Measurements from ENCODE around the gene MMP10.

MMP10 gene

GRCh38 chr11:102780491-102780918 lies at the start of gene MMP10:
Gene MMP10, minus strand, starts transcription at chr11:102780628. Its CDS starts 37 bp downstream, at chr11:102780591.
- Mint-ChIP-seq H3K4me3 (no peak within 1 kb of the TSS), H3K9me3 (no peaks in the 10 kb centered on the region), H3K27ac (no peak within 1 kb of the TSS), H3K27me3 (peaks cover 14% of the 10 kb centered on the region), H3K36me3 (ENCODE audit: low read depth) (no peaks in the 10 kb centered on the region), H3K4me1 (ENCODE audit: low read depth) (no peaks in the 10 kb centered on the region)
- no peak for DNase-seq

GRCh38 chr11:102829316-102830000 lies 49.0 kb upstream of the MMP10 start:
- Mint-ChIP-seq H3K27ac (no peak overlapping the region), H3K36me3 (ENCODE audit: low read depth) (no peaks in the 10 kb centered on the region), H3K4me1 (ENCODE audit: low read depth) (no peaks in the 10 kb centered on the region), H3K27me3 (peaks cover 35% of the 10 kb centered on the region), H3K9me3 (no peaks in the 10 kb centered on the region), H3K4me3 (no peak overlapping the region)
- no peak for DNase-seq

GRCh38 chr11:102824556-102824955 lies 44.1 kb upstream of the MMP10 start:
- Mint-ChIP-seq H3K4me1 (ENCODE audit: low read depth) (no peaks in the 10 kb centered on the region), H3K36me3 (ENCODE audit: low read depth) (no peaks in the 10 kb centered on the region), H3K27ac (no peak overlapping the region), H3K4me3 (no peak overlapping the region), H3K27me3 (peaks cover 15% of the 10 kb centered on the region), H3K9me3 (no peaks in the 10 kb centered on the region)
- DNase-seq, result no peak

DNA sequence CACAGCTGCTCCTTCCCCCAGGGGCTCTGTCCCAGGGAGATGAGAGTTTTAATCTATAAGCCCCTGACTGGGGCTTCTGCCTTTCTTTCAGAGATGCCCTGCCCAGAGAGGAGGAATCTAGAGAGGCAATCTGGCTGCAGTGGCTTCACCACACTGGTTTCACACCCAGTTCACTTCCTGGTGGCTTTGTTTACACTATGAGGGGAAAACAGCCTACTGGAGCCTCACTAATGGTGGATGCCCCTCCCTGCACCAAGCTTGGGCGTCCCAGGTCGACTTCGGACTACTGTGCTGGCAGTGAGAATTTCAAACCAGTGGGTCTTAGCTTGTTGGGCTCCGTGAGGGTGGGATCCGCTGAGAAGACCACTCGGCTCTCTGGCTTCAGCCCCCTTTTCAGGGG lies 39.1 kb upstream of the MMP10 start:
- Mint-ChIP-seq H3K27ac (no peak overlapping the region), H3K4me1 (ENCODE audit: low read depth) (no peaks in the 10 kb centered on the region), H3K27me3 (no peaks in the 10 kb centered on the region), H3K4me3 (no peak overlapping the region), H3K36me3 (ENCODE audit: low read depth) (no peaks in the 10 kb centered on the region), H3K9me3 (peaks cover 14% of the 10 kb centered on the region)
- no peak for DNase-seq

DNA sequence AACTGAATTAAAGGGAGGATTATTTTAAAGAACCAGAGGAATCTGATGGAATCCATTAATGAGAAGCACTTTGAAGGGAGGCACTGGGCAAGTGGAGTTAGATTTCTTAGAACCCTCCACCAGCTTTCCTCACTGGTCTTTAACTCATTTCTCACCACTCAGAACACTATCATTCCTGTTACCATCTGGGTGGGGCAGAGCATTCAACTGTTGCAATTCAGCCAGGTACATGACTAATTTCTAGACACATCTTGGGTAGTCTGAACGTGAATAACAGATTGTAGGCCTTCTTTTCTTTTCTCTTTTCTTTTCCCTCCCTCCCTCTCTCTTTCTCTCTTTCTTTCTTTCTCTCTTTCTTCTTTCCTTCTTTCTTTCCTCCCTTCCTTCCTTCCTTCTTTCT lies 33.1 kb upstream of the MMP10 start:
- Mint-ChIP-seq H3K27me3 (peaks cover 7% of the 10 kb centered on the region), H3K36me3 (ENCODE audit: low read depth) (no peaks in the 10 kb centered on the region), H3K4me1 (ENCODE audit: low read depth) (no peaks in the 10 kb centered on the region), H3K4me3 (no peak overlapping the region), H3K9me3 (peaks cover 14% of the 10 kb centered on the region), H3K27ac (no peak overlapping the region)
- DNase-seq, result no peak

DNA sequence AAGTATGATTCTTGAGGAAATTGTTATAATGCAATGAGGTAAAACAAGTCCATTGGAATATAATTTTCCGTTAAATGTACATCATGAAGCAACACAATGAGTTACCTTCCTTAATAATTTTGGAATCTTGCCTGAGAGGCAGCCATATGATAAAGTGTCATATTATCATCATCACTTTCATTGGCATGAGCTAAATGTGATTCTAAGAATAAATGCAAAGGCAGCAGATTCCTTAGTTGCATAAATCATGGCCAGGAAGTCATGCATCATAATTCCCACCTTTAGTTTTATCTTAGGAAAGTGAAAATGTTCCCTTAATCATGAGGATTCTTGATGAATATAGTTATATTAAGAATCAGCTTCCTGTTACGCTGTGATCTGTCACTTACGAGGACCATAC lies 31.8 kb upstream of the MMP10 start:
- Mint-ChIP-seq H3K27me3 (peaks cover 12% of the 10 kb centered on the region), H3K4me3 (no peak overlapping the region), H3K9me3 (peaks cover 9% of the 10 kb centered on the region), H3K36me3 (ENCODE audit: low read depth) (no peaks in the 10 kb centered on the region), H3K27ac (no peak overlapping the region), H3K4me1 (ENCODE audit: low read depth) (no peaks in the 10 kb centered on the region)
- DNase-seq, result no peak

DNA sequence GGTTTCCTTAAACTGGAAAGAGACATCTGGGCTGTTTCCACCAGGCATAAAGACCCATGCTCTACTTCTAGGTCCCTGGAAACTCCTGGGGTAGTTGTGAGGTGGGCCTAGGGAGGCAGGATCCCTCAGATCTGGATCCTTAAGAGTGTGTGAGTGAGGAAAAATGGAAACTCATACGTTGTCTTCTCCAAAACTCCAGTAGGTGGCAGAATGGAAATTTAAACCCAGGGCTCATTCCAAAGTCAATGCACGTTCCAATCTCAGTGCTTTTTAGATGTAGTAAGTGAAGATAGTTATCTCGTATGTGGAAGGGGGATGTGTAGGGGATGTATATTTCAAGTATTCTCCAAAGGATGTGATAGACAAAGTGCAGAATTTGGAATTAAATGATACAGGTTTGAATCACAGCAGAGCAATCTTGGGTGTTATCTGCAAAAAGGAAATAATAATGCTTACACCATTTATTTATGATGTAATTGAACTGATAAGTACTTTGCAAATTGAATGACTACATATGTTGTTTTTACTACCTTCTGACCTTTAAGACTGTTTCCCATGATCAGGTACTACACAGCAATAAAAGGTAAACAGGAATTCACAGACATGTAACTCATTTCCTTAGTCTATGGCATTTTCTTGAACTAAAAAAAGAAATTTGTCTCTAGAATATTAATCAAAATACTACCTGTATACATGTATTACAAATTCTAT lies 30.7 kb upstream of the MMP10 start:
- H3K4me1 Mint-ChIP-seq (ENCODE audit: low read depth), result no peaks in the 10 kb centered on the region
- no peak for DNase-seq
- no peaks in the 10 kb centered on the region for H3K9me3 Mint-ChIP-seq
- H3K27ac Mint-ChIP-seq, result no peak overlapping the region
- no peaks in the 10 kb centered on the region for H3K36me3 Mint-ChIP-seq (ENCODE audit: low read depth)
- H3K27me3 Mint-ChIP-seq, result peaks cover 13% of the 10 kb centered on the region
- no peak overlapping the region for H3K4me3 Mint-ChIP-seq

DNA sequence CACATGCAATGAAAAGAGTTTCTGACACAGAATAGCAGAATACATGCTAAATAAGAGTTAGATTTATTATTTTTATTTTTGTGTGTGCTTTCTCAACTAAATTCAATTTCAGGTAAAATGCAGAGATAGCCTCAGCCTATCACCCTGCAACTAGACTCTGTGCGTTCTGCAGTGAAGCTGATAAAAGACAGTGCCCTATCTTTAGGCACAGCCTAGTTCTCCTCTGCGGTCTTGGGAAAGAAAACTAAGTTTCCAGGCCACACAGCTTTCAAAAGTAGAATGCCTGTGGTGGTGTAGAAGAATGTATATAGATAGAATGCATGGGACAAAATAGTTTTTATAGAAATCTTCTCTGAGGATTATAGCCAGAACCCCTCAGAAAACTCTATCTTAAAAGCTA lies 29.5 kb upstream of the MMP10 start:
- H3K9me3 Mint-ChIP-seq, result no peaks in the 10 kb centered on the region
- H3K27ac Mint-ChIP-seq, result no peak overlapping the region
- no peaks in the 10 kb centered on the region for H3K4me1 Mint-ChIP-seq (ENCODE audit: low read depth)
- DNase-seq, result no peak
- no peak overlapping the region for H3K4me3 Mint-ChIP-seq
- H3K36me3 Mint-ChIP-seq (ENCODE audit: low read depth), result no peaks in the 10 kb centered on the region
- peaks cover 13% of the 10 kb centered on the region for H3K27me3 Mint-ChIP-seq

- Mint-ChIP-seq H3K27me3 (peaks cover 21% of the 10 kb centered on the region), H3K4me3 (no peak overlapping the region), H3K9me3 (no peaks in the 10 kb centered on the region), H3K36me3 (ENCODE audit: low read depth) (no peaks in the 10 kb centered on the region), H3K27ac (no peak overlapping the region), H3K4me1 (ENCODE audit: low read depth) (no peaks in the 10 kb centered on the region)
- no peak for DNase-seq
Measured at GRCh38 chr11:102807921-102808320, 27.5 kb upstream of the MMP10 start.

- Mint-ChIP-seq H3K4me3 (no peak overlapping the region), H3K4me1 (ENCODE audit: low read depth) (no peaks in the 10 kb centered on the region), H3K27ac (no peak overlapping the region), H3K27me3 (peaks cover 21% of the 10 kb centered on the region), H3K36me3 (ENCODE audit: low read depth) (no peaks in the 10 kb centered on the region), H3K9me3 (no peaks in the 10 kb centered on the region)
- no peak for DNase-seq
Measured at GRCh38 chr11:102806296-102806695, 25.9 kb upstream of the MMP10 start.

DNA sequence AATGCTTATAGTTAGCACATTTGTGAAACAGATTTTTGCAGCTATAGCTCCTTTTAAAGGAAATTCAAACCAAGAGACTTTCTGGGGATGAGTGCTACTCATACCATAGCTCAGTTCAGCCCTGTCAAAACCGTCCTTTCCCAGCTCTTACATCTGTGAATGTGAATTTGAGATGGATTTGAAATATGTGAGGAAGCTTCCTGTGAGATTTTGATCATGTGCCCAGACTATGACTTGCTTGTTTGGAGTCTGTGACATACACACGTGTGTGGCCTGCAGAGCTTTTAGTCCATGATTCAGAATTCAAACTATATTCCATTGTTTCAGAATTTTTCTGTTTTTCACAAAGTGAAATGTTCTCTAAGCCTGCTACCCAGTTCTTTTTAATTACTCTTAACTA lies 21.9 kb upstream of the MMP10 start:
- Mint-ChIP-seq H3K36me3 (ENCODE audit: low read depth) (no peaks in the 10 kb centered on the region), H3K27ac (no peak overlapping the region), H3K27me3 (peaks cover 10% of the 10 kb centered on the region), H3K4me1 (ENCODE audit: low read depth) (no peaks in the 10 kb centered on the region), H3K4me3 (no peak overlapping the region), H3K9me3 (no peaks in the 10 kb centered on the region)
- DNase-seq, result no peak

GRCh38 chr11:102800767-102801166 lies 20.3 kb upstream of the MMP10 start:
- DNase-seq, result no peak
- Mint-ChIP-seq H3K4me1 (ENCODE audit: low read depth) (no peaks in the 10 kb centered on the region), H3K36me3 (ENCODE audit: low read depth) (no peaks in the 10 kb centered on the region), H3K4me3 (no peak overlapping the region), H3K27me3 (peaks cover 8% of the 10 kb centered on the region), H3K27ac (no peak overlapping the region), H3K9me3 (no peaks in the 10 kb centered on the region)

GRCh38 chr11:102799681-102800340 lies 19.4 kb upstream of the MMP10 start:
- H3K9me3 Mint-ChIP-seq, result no peaks in the 10 kb centered on the region
- DNase-seq, result no peak
- peaks cover 7% of the 10 kb centered on the region for H3K27me3 Mint-ChIP-seq
- H3K36me3 Mint-ChIP-seq (ENCODE audit: low read depth), result no peaks in the 10 kb centered on the region
- H3K27ac Mint-ChIP-seq, result no peak overlapping the region
- no peaks in the 10 kb centered on the region for H3K4me1 Mint-ChIP-seq (ENCODE audit: low read depth)
- H3K4me3 Mint-ChIP-seq, result no peak overlapping the region

DNA sequence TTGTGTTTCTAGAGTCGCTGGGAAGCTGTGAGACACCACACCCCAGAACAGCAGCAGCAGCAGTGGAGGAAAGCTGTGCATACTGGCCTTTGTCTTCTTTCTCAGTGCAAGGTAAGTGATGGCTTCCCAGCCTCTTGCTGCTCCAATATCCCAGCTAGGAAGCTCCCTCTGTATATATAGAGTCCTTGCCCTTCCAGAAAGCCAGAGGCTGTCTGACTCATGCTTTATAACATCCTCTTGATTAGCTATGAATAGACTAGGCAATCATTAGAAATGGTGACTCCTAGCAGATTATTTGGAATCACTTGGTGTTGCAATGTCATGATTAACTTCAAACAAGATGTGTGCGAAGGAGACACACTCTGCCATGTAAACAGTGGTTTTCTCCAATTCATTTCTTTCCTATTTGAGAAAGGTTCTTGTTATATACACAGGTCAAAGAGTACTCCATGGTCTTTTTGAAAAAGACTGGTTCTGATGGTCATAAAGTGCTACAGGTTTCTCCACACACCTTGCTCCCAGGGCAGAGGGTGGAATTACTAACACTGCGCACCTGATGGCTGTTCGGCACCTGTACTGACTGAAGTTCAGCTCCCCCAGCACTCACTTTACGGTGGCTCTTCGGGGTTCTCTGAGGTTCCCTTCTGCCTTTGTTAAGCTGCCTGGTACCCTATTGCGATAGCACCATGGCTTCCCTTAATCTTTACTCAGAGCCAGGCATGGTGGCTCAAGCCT lies 17.8 kb upstream of the MMP10 start, which contains the start of gene MMP1:
TSS of gene MMP1 (minus strand) at position 149 of the 735 bp plus-strand sequence. CDS start at position 81, 68 bp downstream.
- DNase-seq, result no peak
- Mint-ChIP-seq H3K27ac (no peak within 1 kb of the TSS), H3K36me3 (ENCODE audit: low read depth) (no peaks in the 10 kb centered on the region), H3K9me3 (no peaks in the 10 kb centered on the region), H3K4me1 (ENCODE audit: low read depth) (no peaks in the 10 kb centered on the region), H3K4me3 (no peak within 1 kb of the TSS), H3K27me3 (no peaks in the 10 kb centered on the region)
